SU-DHL-6 (cell line): ENCODE measurements around the gene POLE.

Experiments
- CTCF ChIP-seq: fragments of 200-600 bp; sonication (generic); IDR thresholded peaks from one replicate; pipeline ENCODE4 v1.5.1; 2017; ENCODE audit warnings: antibody characterized with exemption, mild to moderate bottlenecking, low read length, moderate library complexity; ENCODE audit not compliant: insufficient read depth, poor library complexity, severe bottlenecking
- EZH2phosphoT487 ChIP-seq: fragments of 200-600 bp; sonication (generic), shearing (Covaris generic); conservative IDR thresholded peaks from 2 replicates; pipeline ENCODE4 v1.6.1; 2018; ENCODE audit warnings: mild to moderate bottlenecking, antibody characterized with exemption, low read length, moderate library complexity, mixed read lengths

GRCh38 chr12:132717011-132717410 lies 29.9 kb upstream of the POLE start:
- TF ChIP-seq CTCF (no peak), EZH2phosphoT487 (no peak)
